Type B pancreatic cell (in vitro differentiated cells): ENCODE measurements around the gene IL36RN. TPM values are rescaled to one million over a fixed set of nuclear protein-coding genes. Genes with fewer than 3 reads are reported as not detected.
"Not testable (repeated sequence)": the region's sequence is repeated elsewhere in the genome, so short reads cannot be mapped to it uniquely, and the experiment has no call there.

ENCODE experiments used
- DNase-seq: peaks from one replicate; pipeline ENCODE4 v3.0.0; 2021; ENCODE audit warnings: mixed read lengths; ENCODE audit not compliant: unreplicated experiment; ENCODE audit errors: extremely low spot score
- H3K27ac Mint-ChIP-seq: 2 replicates; pipeline ENCODE4 v1.8.0; 2021; ENCODE audit warnings: mild to moderate bottlenecking, mixed read lengths
- H3K27me3 Mint-ChIP-seq: 2 replicates; pipeline ENCODE4 v1.8.0; 2021; ENCODE audit warnings: mixed read lengths
- H3K36me3 Mint-ChIP-seq: 2 replicates; pipeline ENCODE4 v1.8.0; 2021; ENCODE audit warnings: mixed read lengths
- H3K4me1 Mint-ChIP-seq: one replicate; pipeline ENCODE4 v1.8.0; 2021; ENCODE audit warnings: mixed read lengths; ENCODE audit not compliant: unreplicated experiment
- H3K4me3 Mint-ChIP-seq: 2 replicates; pipeline ENCODE4 v1.8.0; 2021; ENCODE audit warnings: mild to moderate bottlenecking, mixed read lengths
- H3K9me3 Mint-ChIP-seq: 2 replicates; pipeline ENCODE4 v1.8.0; 2021; ENCODE audit warnings: mixed read lengths
- CTCF ChIP-seq: fragments of 200-600 bp; sonication (generic); conservative IDR thresholded peaks from 2 replicates; pipeline ENCODE4 v1.5.0; 2021; ENCODE audit warnings: antibody characterized with exemption, mild to moderate bottlenecking
- total RNA-seq: library from RNA; stranded (reverse); gene quantifications from 2 replicates; pipeline ENCODE4 v1.2.1, GENCODE V29; 2021; ENCODE audit warnings: low replicate concordance

IL36RN gene
- total RNA-seq, 1 donor from 2014 or later: 12.0 TPM

DNA sequence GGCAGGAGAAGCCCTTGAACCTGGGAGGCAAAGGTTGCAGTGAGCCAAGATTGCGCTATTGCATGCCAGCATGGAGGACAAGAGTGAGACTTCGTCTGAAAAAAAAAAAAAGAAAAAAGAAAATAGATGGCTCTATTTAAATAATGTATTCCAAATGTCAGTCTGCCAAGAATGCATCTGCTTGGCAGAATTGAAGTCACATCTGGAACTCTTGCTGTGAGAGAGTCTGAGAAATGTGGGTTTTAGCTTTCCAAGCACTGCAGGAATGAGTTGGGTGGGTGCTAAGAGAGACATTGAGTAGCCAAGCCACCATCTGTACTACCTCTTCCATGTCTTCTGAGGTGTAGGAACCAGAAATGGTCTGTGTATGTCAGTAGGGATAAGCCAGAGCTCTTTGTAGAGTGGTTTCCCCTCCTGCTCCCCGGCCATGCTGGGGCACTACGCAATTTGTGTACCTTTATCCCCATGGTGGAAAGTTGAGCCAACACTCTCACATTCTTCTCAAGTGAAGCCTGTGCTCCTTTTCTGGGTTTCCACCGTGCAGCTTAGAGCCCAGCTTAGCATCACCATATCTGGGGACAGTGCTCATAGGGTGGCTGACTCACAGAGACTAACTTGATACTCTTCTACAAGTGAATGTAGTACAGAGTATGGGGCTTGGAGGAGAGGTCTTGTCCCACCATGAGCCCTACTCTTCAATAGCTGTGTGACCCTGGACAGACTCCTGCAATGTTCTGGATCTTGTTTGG lies 34.0 kb downstream of the IL36RN start:
- no peaks in the 10 kb centered on the region for H3K9me3 Mint-ChIP-seq
- no peak for TF ChIP-seq CTCF
- peaks cover 7% of the 10 kb centered on the region for H3K27me3 Mint-ChIP-seq
- no peak overlapping the region for H3K27ac Mint-ChIP-seq
- H3K4me1 Mint-ChIP-seq: no peaks in the 10 kb centered on the region
- DNase-seq: no peak
- H3K4me3 Mint-ChIP-seq: no peak overlapping the region
- H3K36me3 Mint-ChIP-seq: no peaks in the 10 kb centered on the region

DNA sequence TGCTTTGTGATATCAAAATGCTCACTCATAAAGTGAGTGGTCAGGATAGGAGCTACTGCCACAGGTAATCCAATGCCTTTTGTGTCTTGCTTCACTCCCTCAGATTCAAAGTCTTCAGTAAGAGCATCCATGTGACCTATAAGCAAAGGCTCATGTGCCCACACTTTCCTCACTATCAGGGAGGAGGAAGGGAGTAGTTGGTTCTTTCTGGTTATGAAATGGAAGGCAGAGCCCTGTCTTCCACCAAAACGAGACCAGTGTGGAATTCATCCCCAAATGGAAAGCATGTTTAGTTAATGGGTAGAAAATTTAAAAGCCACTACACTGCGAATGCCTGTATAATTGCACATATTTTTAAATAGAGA lies 34.6 kb downstream of the IL36RN start:
- Mint-ChIP-seq H3K27me3 (peaks cover 7% of the 10 kb centered on the region), H3K4me1 (no peaks in the 10 kb centered on the region), H3K36me3 (no peaks in the 10 kb centered on the region), H3K4me3 (no peak overlapping the region), H3K9me3 (no peaks in the 10 kb centered on the region), H3K27ac (no peak overlapping the region)
- no peak for DNase-seq
- TF ChIP-seq CTCF: no peak

GRCh38 chr2:113096306-113096705 lies 37.3 kb downstream of the IL36RN start:
- H3K4me1 Mint-ChIP-seq, H3K27ac Mint-ChIP-seq, H3K36me3 Mint-ChIP-seq, H3K9me3 Mint-ChIP-seq, H3K4me3 Mint-ChIP-seq, H3K27me3 Mint-ChIP-seq, DNase-seq: not testable (repeated sequence)

DNA sequence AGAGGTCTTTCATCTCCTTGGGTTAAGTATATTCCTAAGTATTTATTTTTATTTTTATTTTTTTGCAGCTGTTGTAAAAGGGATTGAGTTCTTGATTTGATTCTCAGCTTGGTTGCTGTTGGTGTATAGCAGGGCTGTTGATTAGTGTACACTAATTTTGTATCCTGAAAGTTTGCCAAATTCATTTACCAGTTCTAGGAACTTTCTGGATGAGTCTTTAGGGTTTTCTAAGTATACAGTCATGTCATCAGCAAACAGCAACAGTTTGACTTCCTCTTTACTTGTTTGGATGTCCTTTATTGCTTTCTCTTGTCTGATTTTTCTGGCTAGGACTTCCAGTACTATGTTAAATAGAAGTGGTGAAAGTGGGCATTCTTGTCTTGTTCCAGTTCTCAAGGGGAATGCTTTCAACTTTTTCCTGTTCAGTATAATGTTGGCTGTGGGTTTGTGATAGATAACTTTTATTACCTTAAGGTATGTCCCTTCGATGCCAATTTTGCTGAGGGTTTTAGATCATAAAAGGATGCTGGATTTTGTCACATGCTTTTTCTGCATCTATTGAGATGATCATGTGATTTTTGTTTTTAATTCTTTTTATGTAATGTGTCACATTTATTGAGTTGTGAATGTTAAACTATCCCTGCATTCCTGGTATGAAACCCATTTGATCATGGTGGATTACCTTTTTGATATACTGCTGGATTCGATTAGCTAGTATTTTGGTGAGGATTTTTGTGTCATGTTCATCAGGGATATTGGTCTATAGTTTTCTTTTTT lies 38.0 kb downstream of the IL36RN start:
- H3K36me3 Mint-ChIP-seq, H3K9me3 Mint-ChIP-seq, H3K27me3 Mint-ChIP-seq, DNase-seq, H3K4me3 Mint-ChIP-seq, H3K4me1 Mint-ChIP-seq, H3K27ac Mint-ChIP-seq: not testable (repeated sequence)

GRCh38 chr2:113098041-113098440 lies 39.0 kb downstream of the IL36RN start:
- no peaks in the 10 kb centered on the region for H3K36me3 Mint-ChIP-seq
- no peak for DNase-seq
- no peak overlapping the region for H3K4me3 Mint-ChIP-seq
- TF ChIP-seq CTCF: no peak
- H3K9me3 Mint-ChIP-seq: peaks cover 5% of the 10 kb centered on the region
- H3K4me1 Mint-ChIP-seq: no peaks in the 10 kb centered on the region
- no peak overlapping the region for H3K27ac Mint-ChIP-seq
- H3K27me3 Mint-ChIP-seq: peaks cover 11% of the 10 kb centered on the region

DNA sequence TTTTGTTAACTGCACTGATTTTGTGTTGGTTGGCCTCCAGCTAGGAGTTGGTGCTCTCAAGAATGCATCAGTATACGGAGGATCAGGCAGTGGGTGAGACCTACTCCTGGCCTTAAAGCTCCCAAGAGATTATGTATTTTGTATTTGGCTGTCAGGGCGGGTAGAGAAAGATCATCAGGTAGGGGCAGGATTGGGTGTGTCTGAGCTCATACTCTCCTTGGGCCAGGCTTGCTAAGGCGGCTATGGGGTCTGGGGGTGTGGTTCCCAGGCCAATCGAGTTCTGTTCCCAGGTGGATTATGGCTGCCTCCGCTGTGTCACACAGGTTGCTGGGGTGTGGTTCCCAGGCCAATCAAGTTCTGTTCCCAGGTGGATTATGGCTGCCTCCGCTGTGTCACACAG lies 39.5 kb downstream of the IL36RN start:
- TF ChIP-seq CTCF: no peak
- Mint-ChIP-seq H3K27me3 (peaks cover 9% of the 10 kb centered on the region), H3K9me3 (peaks cover 5% of the 10 kb centered on the region), H3K4me1 (no peaks in the 10 kb centered on the region), H3K27ac (no peak overlapping the region), H3K36me3 (no peaks in the 10 kb centered on the region), H3K4me3 (no peak overlapping the region)
- no peak for DNase-seq
